ENCODE results near the gene MID1.

DNA sequence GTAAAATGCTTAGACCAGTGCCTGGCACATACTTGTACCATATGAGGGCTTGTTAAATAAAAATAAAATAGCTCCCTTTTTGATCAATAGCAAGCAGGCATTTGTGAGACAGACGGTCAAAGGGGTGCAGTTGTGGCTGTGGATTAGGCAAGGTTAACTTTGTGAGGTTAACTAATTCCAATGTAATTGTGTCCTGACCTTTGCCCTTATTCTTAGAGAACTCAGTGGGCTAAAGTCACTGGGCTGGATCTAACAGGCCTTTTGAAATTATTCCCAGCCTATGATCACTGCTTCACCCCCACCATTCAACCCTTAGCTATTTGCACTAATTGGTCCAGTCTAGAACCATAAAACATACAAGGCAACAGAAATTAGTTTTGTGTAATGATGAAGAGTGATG, 166.4 kb downstream of the MID1 start:
- TF ChIP-seq, protein P1, sequence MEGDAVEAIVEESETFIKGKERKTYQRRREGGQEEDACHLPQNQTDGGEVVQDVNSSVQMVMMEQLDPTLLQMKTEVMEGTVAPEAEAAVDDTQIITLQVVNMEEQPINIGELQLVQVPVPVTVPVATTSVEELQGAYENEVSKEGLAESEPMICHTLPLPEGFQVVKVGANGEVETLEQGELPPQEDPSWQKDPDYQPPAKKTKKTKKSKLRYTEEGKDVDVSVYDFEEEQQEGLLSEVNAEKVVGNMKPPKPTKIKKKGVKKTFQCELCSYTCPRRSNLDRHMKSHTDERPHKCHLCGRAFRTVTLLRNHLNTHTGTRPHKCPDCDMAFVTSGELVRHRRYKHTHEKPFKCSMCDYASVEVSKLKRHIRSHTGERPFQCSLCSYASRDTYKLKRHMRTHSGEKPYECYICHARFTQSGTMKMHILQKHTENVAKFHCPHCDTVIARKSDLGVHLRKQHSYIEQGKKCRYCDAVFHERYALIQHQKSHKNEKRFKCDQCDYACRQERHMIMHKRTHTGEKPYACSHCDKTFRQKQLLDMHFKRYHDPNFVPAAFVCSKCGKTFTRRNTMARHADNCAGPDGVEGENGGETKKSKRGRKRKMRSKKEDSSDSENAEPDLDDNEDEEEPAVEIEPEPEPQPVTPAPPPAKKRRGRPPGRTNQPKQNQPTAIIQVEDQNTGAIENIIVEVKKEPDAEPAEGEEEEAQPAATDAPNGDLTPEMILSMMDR (IDR thresholded peaks at IDR 0.05) = no peak
- no peak for TF ChIP-seq ZFX (IDR thresholded peaks at IDR 0.05; ENCODE audit: borderline replicate concordance)
